ENCODE data around the gene NPAS3.

NPAS3 gene

DNA sequence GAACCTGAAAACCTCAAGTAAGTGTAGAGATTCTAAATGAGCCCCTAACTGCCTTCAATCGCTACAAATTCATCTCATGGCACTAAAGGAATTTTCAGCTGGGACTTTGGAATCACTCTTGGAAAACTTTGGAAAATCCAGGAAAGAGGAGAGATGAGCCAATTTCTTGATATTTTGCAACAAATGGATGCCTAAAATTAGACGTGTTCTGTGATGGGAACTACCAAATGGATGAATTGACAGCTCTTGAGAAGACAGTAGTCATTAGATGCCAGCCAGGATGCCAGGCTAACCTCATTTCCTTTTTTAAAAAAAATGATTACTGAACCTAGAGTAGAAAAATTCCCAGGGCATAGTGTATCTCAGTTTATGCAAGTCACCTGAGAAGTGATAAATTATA is 78.3 kb downstream of the NPAS3 start:
- DNase-seq, result no peak

- DNase-seq, result no peak
Observed at GRCh38 chr14:33019346-33019745, 80.7 kb downstream of the NPAS3 start.

- DNase-seq, result no peak
Observed at GRCh38 chr14:33026850-33027430, 88.3 kb downstream of the NPAS3 start.

DNA sequence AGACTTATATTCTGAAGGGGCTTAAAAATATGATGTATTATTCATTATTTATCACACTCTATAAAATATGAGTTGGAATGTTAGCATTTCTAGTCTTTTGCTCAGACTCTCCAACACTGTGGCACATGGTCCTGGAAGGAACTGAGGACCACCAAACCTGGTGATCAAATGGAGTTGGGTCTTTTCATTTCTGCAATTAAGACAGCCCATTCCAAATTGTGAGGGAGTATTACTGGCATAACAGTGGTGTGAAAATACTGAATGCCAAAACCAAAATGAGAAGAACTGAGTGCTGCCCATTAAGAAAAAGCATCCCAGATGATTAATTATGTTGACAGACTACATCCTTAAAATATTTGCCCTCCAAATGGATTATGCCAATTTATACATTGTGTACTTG is 90.8 kb downstream of the NPAS3 start:
- DNase-seq, result no peak

- DNase-seq, result no peak
Observed at GRCh38 chr14:33030386-33030785, 91.7 kb downstream of the NPAS3 start.

DNA sequence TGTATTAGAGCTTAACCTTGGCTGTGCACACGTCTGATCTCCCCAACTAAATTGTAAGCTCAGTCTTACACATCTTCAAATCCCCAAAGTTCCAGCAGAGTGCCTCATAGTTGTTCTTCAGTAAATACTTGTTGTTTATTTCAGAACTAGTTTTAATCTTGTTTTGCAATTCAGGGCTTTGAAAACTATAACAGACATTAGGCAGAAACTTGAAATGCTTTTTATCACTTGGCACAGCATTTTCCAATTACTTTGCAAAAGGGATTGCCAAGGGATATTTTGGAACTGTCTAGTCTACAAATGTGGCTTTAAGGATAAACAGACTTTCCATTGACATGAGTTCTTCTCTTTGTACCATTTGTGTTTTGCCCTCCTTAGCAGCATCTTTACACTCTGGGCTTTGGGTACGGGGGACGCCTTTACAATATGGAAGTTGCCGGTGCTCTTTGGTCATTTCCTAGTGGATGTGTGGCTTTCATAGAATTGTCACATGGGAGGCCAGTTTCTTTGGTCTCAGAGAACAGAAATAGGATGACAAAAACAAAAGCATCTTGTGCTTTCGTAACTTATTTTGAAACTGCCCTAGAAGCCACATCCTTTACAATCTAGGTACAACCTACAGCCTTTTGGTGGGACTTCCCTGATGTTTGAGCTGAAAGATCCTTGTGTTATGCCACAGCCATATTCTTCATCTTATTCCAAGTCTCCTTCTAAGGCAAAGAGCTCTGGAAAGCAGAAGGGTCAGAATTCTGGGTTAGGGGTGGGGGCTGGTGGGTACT is 96.9 kb downstream of the NPAS3 start:
- no peak for DNase-seq

GRCh38 chr14:33039311-33039710 is 100.6 kb downstream of the NPAS3 start:
- no peak for DNase-seq

DNA sequence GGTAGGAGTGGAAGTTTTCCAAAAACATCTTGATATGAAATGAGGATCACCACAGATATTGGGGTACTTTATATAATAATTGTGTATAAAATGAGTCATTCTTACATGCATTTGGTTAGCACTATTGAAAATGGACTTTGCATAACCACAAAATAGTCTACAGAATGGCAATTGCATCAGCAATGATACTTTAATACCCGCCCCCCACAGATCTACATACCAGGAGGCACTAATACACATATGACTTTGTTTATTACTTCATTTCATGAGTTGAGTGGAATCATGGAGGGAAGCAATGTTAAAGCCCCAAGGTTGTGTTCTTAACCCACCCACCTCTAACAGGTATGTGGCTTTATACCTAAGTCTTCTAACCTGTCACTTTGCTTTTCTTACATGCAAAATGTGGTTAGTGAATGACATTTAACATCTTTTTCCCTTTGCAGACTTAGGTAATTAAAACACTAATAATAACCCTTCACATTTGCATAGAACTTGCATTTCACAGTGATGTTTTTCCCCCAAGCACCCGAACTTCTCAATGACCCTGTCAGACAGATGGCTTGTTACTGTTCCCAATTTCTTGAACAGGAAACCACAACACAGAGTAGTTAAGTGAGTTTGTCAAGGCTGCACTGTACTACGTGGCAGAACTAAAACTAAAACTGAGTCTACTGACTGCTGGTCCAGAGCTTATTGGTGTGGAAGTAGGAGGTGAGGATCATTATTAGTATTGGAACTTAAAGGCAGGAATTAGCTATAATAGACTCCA is 101.9 kb downstream of the NPAS3 start:
- DNase-seq, result no peak

GRCh38 chr14:33042591-33042990 is 103.9 kb downstream of the NPAS3 start:
- no peak for DNase-seq

DNA sequence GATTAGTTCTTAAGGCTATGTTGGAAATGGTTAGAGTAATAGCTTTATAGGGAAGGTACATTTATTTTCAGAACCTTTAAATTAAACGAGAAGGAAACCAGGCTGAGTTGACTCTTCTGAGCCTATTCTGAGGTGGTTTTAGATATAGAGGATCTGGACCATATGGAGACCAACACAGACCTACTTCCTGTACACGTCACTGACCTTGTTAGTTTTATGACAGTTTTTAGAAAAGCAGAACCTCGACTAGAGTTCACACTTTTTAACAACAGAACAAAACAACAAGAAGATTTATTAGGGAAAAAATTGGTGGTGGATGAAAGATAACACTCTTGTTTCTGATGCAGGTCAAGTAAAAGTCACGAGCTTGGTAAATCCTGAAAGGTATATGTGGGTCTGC is 107.1 kb downstream of the NPAS3 start:
- DNase-seq, result no peak

DNA sequence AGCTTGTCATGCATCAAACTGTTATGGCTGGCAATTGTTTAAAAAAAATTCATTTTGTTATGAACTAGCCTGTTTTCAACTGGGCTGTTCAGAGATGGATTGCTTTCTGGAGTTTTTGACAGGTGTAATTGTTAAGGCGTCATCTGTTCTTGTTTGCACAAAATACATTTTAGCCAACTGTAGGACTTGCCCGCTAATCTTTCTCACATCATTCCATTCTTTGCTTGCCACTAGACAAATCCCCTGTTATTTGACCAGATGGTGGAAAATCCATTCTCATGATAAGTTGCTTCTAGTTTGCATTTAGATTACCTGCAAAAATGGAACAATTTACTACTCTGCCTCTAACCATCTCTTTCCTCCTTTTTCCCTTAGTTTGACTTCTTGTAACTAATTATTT is 114.3 kb downstream of the NPAS3 start:
- no peak for DNase-seq

GRCh38 chr14:33056213-33056612 is 117.5 kb downstream of the NPAS3 start:
- no peak for DNase-seq

DNA sequence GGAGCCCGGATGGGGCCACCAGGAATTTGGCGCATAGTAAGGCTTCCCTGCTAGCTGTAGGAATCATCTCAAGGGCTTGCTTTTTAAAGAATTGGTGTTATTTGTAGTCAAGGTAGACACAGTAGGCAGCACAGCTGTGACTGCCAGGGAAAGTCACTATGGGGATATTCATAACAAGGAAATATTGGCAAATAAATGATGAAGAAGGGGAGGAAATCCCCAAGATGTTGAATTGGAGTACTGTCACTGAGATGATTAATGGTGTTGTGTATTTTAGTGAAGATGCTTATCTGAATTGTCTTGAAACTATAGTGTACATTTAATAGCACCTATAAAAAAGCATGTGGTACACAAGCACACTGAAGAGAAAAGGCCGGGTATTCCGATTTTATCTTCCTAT is 118.9 kb downstream of the NPAS3 start:
- no peak for DNase-seq

DNA sequence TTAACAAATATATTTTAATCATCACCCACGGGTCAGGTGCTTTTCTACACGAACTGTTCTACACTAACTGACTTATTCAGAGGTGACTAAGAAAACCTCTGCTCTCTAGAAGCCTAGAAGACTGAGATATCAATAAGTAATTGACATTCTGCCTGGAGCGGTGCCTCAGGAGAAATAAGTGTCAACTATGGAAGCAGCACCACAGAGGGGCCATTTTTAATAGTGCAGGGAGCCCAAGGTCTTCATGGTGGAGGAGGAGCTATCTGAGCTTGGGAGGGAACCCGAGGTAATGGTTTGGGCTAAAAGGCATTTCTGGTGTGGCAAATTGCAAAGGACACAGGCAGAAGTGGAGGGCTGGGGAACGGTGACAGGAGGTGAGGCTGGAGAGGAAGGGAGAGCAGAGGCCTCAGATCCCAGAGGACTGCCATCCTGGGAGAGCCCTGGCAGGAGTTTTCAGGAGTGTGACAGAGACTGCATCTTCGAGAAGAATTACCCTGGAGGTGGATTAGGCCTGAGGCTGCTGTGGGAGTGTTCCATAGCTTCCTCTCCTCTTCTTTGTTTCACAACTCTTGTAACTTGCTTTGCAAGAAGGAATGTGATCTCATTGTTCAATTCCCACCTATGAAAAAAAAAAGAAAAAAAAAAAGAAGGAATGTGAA is 123.1 kb downstream of the NPAS3 start:
- DNase-seq, result no peak

GRCh38 chr14:33062476-33062875 is 123.8 kb downstream of the NPAS3 start:
- DNase-seq, result no peak

GRCh38 chr14:33062881-33063280 is 124.2 kb downstream of the NPAS3 start:
- no peak for DNase-seq

DNA sequence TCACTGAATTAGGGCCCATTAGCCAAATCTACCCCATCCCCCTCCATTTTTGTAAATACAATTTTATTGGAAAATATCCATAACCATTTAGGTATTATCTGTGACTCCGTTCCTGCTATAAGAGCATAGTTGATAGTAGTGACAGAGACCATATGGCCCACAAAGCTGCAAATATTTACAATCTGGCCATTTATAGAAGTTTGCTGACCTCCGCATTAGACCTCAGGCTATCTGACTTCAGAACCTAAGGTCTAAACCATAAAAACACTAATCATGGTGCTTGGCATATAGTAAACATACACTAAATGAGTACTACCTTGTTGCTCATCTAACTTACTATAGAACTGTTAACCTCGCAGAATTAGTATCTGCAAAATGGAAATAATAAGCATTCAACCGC is 124.8 kb downstream of the NPAS3 start:
- no peak for DNase-seq

DNA sequence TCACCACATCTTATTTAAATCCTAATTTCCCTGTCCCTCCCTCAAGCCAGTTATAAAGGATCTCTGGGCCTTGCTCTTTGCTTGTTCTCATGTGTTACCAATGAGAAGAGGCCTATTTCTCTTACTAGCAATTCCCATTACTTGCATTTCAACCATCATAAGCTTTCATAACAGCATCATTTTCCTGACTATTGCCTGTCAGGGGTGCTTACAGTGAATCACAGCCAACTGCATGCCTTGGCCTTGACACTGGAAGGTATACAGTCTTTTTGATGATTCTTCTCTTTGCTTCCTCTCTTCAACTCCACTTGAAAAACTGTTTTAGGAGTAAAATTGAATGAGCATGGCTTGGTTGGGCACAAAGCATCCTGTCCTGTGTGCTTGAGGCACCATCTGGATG is 127.0 kb downstream of the NPAS3 start:
- DNase-seq, result no peak

- no peak for DNase-seq
Observed at GRCh38 chr14:33068040-33068439, 129.4 kb downstream of the NPAS3 start.

GRCh38 chr14:33068626-33069025 is 129.9 kb downstream of the NPAS3 start:
- DNase-seq, result no peak

- no peak for DNase-seq
Observed at GRCh38 chr14:33070475-33070874, 131.8 kb downstream of the NPAS3 start.

- DNase-seq, result no peak
Observed at GRCh38 chr14:33073023-33073422, 134.3 kb downstream of the NPAS3 start.

DNA sequence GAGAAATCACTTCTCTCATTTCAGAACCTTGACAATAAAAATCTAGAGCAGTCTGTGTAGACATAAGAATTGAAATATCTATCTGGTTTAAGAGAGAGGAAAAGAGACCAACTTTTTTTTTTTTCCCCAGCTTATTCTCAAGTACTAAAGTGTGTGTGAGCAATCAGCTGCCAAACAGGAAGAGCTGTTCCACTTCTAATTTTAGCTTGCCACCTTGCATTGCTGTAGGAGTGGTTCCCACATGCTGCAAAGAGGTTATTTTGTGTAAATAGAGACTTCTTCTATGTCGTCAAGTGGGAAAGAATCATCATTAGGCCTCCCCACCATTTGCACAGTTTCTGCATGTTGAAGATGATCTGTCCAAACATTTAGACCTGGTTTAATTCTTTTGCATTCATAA is 142.6 kb downstream of the NPAS3 start:
- no peak for DNase-seq

GRCh38 chr14:33085799-33086198 is 147.1 kb downstream of the NPAS3 start:
- DNase-seq, result no peak
